ENCODE results near the gene SFN. TPM values are rescaled to one million over a fixed set of nuclear protein-coding genes. Genes with fewer than 3 reads are reported as not detected.
A peak's percentile ranks its signal among the peaks of the same experiment; 100 is the strongest.

Gene SFN
- total and polyA plus RNA-seq, 2 of the 4 experiments (the other 2 are of a cell fraction), result 0.18 to 0.34 TPM

- no peak for TF ChIP-seq CEBPB (IDR thresholded peaks at IDR 0.05; ENCODE audit: low read depth, low read length)
- TF ChIP-seq MAZ (IDR thresholded peaks at IDR 0.05; ENCODE audit: borderline replicate concordance, low read depth, low read length), result no peak
These were observed 38.0 kb downstream of the SFN start (continued) for GRCh38 chr1:26900815-26901511.

DNA sequence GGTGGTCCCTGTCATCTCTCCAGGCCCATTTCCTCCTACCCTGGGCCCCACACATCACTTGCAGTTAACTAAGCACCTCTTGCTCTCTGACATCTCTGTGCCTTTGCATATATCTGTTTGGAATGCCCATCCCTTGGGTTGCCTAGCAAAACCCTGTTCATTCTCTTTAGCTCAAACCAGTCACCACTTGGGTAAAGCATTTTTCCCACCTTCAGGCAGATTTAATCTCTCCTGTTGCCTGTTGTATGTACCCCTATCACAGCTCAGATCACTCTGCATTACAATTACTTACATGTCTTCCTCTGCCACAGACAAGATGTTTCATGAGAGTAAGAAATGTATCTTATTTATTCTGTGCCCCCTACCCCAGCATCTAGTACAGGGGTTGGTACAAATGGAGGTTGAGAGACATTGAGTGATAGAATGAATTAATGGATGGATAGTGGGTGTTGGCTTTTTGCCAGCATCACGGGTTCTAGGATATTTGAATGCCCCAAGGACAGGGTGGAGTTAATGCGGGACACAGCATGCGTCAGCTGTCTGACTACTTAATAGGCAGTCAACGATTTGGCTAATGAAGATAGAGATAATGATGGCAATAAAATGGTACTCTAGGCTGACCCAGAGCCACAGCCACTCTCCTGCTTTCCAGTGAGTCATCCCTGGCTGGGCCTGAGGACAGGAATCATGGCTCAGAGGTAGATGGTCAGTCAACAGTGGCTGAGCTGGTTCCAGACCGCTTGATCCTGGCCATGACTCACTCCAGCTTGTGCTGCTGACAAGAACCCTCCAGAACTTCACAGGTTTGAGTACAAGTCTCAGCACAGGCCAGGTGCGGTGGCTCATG, 44.3 kb downstream of the SFN start:
- TF ChIP-seq, protein P1, sequence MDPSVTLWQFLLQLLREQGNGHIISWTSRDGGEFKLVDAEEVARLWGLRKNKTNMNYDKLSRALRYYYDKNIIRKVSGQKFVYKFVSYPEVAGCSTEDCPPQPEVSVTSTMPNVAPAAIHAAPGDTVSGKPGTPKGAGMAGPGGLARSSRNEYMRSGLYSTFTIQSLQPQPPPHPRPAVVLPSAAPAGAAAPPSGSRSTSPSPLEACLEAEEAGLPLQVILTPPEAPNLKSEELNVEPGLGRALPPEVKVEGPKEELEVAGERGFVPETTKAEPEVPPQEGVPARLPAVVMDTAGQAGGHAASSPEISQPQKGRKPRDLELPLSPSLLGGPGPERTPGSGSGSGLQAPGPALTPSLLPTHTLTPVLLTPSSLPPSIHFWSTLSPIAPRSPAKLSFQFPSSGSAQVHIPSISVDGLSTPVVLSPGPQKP (IDR thresholded peaks at IDR 0.05; ENCODE audit: borderline replicate concordance, low read depth, low read length), result no peak
- TF ChIP-seq RAD21 (IDR thresholded peaks at IDR 0.05; ENCODE audit: low read length), result no peak
- TF ChIP-seq SMC3 (IDR thresholded peaks at IDR 0.05; ENCODE audit: low read depth, low read length), result no peak
- TF ChIP-seq RCOR1 (IDR thresholded peaks at IDR 0.05; ENCODE audit: insufficient replicate concordance, low read length), result peak; percentile 20
- no peak; the same call in 1 of the 2 replicates for TF ChIP-seq BHLHE40 (IDR thresholded peaks at IDR 0.05; ENCODE audit: low read depth, low read length)
- peak; percentile 75 for TF ChIP-seq FOS (IDR thresholded peaks at IDR 0.05; ENCODE audit: low read depth, low read length)
- no peak overlapping the region for H3K56ac ChIP-seq (ENCODE audit: extremely low read depth, insufficient read depth, low read length)
- H3K9me1 ChIP-seq (ENCODE audit: insufficient read depth, low read length), result no peaks in the 10 kb centered on the region
- no peak overlapping the region for H3K27ac ChIP-seq (ENCODE audit: insufficient read depth, low read length)
- POLR2A ChIA-PET (ENCODE audit: unreplicated experiment), result no interaction called here
- peak; percentile 92 for DNase-seq
- no peaks in the 10 kb centered on the region for H3K4me1 ChIP-seq (ENCODE audit: control insufficient read depth, insufficient read depth, low read length)
- no peaks in the 10 kb centered on the region for H3K9me3 ChIP-seq (ENCODE audit: control insufficient read depth, insufficient read depth, low read length)
- no peak overlapping the region for H2BK20ac ChIP-seq (ENCODE audit: low read depth, low read length)
- no peak overlapping the region for H3K14ac ChIP-seq (replicated peaks; ENCODE audit: low read depth, low read length)
- in situ Hi-C loops (cut with MboI; ENCODE audit: low sequenced_read_pairs) (no loop called here), dilution Hi-C loops (cut with HindIII; ENCODE audit: low sequenced_read_pairs, unreplicated experiment) (no loop called here), intact Hi-C loops (cut with micrococcal nuclease) (no loop called here)
- no peaks in the 10 kb centered on the region for H4K20me1 ChIP-seq (ENCODE audit: insufficient read depth, low read length)
- no peak overlapping the region for H3K23ac ChIP-seq (ENCODE audit: low read depth, low read length)
- no peak overlapping the region for H2AK9ac ChIP-seq (replicated peaks; ENCODE audit: low read depth, low read length, poor library complexity)
- no peak overlapping the region for H4K5ac ChIP-seq (ENCODE audit: low read depth, low read length)
- no peak overlapping the region for H2BK120ac ChIP-seq (ENCODE audit: low read depth, low read length)
- H3K18ac ChIP-seq (ENCODE audit: low read depth, low read length), result no peak overlapping the region
- peak; percentile 96 for ATAC-seq (ENCODE audit: low read depth)
- H3K4ac ChIP-seq (ENCODE audit: low read depth, low read length), result no peak overlapping the region
- no peak overlapping the region for H4K8ac ChIP-seq (ENCODE audit: low read depth in 2 of 2, low read length in 2 of 2)
- WGBS, 2 experiments (ENCODE audit: extremely low coverage in 2 of 2, insufficient read length in 1 of 2), result 53% methylated on average over 2 of the region's 6 CpGs; no CpG with 5 or more reads in 1 of the 2 experiments
- H2AK5ac ChIP-seq (ENCODE audit: low read depth, low read length), result no peak overlapping the region
- peak overlapping the region; percentile 56 for H2AFZ ChIP-seq (replicated peaks; ENCODE audit: low read length, poor library complexity)
- H3K4me2 ChIP-seq (ENCODE audit: low read depth, low read length), result no peak overlapping the region
- no TSS peak for BruUV-seq (replicated peaks)
- no peaks in the 10 kb centered on the region for H3K79me1 ChIP-seq (ENCODE audit: low read depth in 1 of 2, low read length in 2 of 2)
- no peak overlapping the region for H3K4me3 ChIP-seq (ENCODE audit: insufficient read depth, low read depth, low read length)
- H3K27me3 ChIP-seq (ENCODE audit: control insufficient read depth, insufficient read depth, low read length), result peaks cover 10% of the 10 kb centered on the region
- no peak overlapping the region for H2BK5ac ChIP-seq (ENCODE audit: low read depth, low read length, poor library complexity, severe bottlenecking)
- H3K36me3 ChIP-seq (ENCODE audit: control insufficient read depth, insufficient read depth, low read length), result no peaks in the 10 kb centered on the region
- H2BK15ac ChIP-seq (ENCODE audit: low read depth, low read length), result no peak overlapping the region
- CTCF ChIA-PET, result no interaction called here
- H4K91ac ChIP-seq (ENCODE audit: insufficient read depth, low read depth, low read length), result no peak overlapping the region
- H3K9ac ChIP-seq (ENCODE audit: low read depth, low read length), result no peak overlapping the region
